Skeletal muscle satellite cell (primary cell): Measurements from ENCODE around the gene HNRNPLL.
"Not testable (repeated sequence)": the region's sequence is repeated elsewhere in the genome, so short reads cannot be mapped to it uniquely, and the experiment has no call there.

ENCODE experiments used
- H3K27me3 ChIP-seq: 2 replicates; pipeline ENCODE4 v1.7.0; 2013; ENCODE audit warnings: low read length; ENCODE audit not compliant: control insufficient read depth, insufficient read depth
- H3K36me3 ChIP-seq: 2 replicates; pipeline ENCODE4 v1.7.0; 2013; ENCODE audit warnings: mild to moderate bottlenecking, control low read depth, low read length; ENCODE audit not compliant: insufficient read depth
- H3K4me1 ChIP-seq: 2 replicates; pipeline ENCODE4 v1.7.0; 2013; ENCODE audit warnings: low read length; ENCODE audit not compliant: control insufficient read depth, insufficient read depth
- H3K4me2 ChIP-seq: 2 replicates; pipeline ENCODE4 v1.7.0; 2013; ENCODE audit warnings: mild to moderate bottlenecking, low read length
- H3K4me3 ChIP-seq: 2 replicates; pipeline ENCODE4 v1.7.0; 2013; ENCODE audit warnings: low read length
- H3K9ac ChIP-seq: 2 replicates; pipeline ENCODE4 v1.7.0; 2013; ENCODE audit warnings: mild to moderate bottlenecking, low read depth, low read length, moderate library complexity
- H3K9me3 ChIP-seq: replicated peaks from 2 replicates; pipeline ENCODE4 v1.7.0; 2013; ENCODE audit warnings: mild to moderate bottlenecking, control low read depth, low read length

HNRNPLL gene

GRCh38 chr2:38617301-38617700 is 14.6 kb upstream of the HNRNPLL start:
- Histone ChIP-seq H3K4me2 (no peak overlapping the region), H3K9me3 (no peaks in the 10 kb centered on the region), H3K27me3 (peaks cover 10% of the 10 kb centered on the region), H3K4me1 (peaks cover 27% of the 10 kb centered on the region), H3K4me3 (no peak overlapping the region), H3K36me3 (no peaks in the 10 kb centered on the region), H3K9ac (no peak overlapping the region)

DNA sequence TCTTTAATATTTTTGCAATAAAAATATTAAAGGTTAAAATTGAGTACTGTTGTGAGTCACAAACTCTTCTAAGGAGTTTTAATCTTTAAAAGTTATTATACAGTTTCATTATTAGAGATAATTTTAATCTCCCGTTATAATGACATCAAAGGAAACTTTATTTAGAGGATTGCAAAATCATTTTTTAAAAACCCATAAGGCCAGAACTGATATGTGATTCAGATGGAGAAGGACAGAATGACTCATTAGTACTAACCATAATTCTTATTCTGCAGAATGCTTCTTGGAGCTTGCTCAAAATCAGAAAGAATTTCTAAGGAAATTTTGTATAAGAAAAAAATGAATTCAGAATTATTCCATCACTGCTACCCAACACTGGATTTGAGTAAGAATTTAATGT is 12.5 kb upstream of the HNRNPLL start:
- Histone ChIP-seq H3K4me1 (peaks cover 34% of the 10 kb centered on the region), H3K9ac (no peak overlapping the region), H3K4me3 (no peak overlapping the region), H3K36me3 (no peaks in the 10 kb centered on the region), H3K27me3 (peaks cover 10% of the 10 kb centered on the region), H3K4me2 (no peak overlapping the region), H3K9me3 (no peaks in the 10 kb centered on the region)

DNA sequence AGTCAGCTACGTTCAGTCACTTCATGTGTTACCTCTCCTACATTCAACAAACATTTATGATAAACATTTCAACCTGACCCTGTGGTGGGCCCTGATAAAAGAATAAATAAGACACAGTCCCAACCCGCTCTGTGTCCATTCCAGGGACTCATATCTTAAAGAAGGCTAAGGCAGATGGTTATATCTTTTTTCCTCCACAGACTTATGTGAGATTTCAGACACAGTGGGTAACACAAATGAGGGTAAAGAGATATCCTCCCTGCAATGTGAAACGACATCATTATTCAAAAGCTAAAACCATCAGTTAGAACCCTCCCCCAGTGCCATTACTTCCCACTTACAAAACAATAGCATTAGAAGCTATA is 11.1 kb upstream of the HNRNPLL start:
- Histone ChIP-seq H3K27me3 (peaks cover 10% of the 10 kb centered on the region), H3K9ac (no peak overlapping the region), H3K4me3 (no peak overlapping the region), H3K4me1 (peaks cover 25% of the 10 kb centered on the region), H3K9me3 (no peaks in the 10 kb centered on the region), H3K4me2 (no peak overlapping the region), H3K36me3 (no peaks in the 10 kb centered on the region)

GRCh38 chr2:38613126-38613848 is 10.6 kb upstream of the HNRNPLL start:
- Histone ChIP-seq H3K9me3 (no peaks in the 10 kb centered on the region), H3K9ac (no peak overlapping the region), H3K4me1 (peaks cover 25% of the 10 kb centered on the region), H3K27me3 (peaks cover 10% of the 10 kb centered on the region), H3K36me3 (no peaks in the 10 kb centered on the region), H3K4me2 (no peak overlapping the region), H3K4me3 (no peak overlapping the region)

DNA sequence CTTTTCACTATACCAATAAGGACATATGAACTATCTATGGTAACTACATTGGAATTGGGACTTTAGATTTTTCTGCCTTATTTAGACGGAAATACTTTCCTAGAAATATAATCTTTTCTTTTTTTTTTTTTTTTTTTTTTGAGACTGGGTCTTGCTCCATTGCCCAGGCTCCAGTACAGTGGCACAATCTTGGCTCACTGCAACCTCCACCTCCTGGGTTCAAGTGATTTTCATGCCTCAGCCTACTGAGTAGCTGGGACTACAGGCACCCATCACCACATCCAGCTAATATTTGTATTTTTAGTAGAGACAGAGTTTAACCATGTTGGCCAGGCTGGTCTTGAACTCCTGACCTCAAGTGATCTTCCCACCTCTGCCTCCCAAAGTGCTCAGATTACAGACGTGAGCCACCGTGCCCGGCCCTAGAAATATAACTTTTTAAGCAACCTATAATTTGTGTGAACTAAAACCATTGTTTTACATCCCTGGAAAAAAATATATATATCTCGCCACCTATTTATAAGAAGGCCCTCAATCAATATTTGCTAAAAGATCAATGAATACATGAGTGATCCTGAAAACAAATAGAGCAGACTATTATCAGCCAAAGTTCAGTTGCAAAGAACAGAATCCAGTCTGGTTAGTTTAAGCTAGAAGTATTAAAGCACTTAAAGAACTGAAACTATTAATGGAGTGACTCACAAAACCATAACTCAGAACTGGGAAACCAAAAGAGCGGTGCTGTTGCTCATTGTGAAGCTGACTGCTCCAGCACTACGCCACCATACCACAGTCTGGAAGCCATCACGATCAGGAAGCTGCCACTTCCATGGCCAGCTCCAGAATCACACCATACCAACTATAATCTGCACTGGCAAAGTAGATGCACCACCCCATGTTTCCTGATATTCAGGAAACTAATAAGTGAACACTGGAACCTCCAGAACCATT is 8.4 kb upstream of the HNRNPLL start:
- Histone ChIP-seq H3K9me3 (no peaks in the 10 kb centered on the region), H3K27me3 (no peaks in the 10 kb centered on the region), H3K4me1 (peaks cover 31% of the 10 kb centered on the region), H3K9ac (no peak overlapping the region), H3K4me3 (no peak overlapping the region), H3K36me3 (no peaks in the 10 kb centered on the region), H3K4me2 (no peak overlapping the region)

DNA sequence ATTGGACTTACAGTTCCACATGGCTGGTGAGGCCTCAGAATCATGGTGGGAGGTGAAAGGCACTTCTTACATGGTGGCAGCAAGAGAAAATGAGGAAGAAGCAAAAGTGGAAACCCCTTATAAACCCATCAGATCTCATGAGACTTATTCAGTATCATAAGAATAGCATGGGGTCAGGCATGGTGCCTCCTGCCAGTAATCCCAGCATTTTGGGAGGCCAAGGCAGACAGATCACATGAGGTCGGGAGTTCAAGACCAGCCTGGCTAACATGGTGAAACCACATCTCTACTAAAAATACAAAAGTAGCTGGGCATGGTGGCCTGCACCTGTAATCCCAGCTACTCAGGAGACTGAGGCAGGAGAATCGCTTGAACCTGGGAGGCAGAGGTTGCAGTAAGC is 6.5 kb upstream of the HNRNPLL start:
- not testable (repeated sequence) for H3K9me3 ChIP-seq, H3K36me3 ChIP-seq, H3K27me3 ChIP-seq, H3K4me3 ChIP-seq, H3K9ac ChIP-seq, H3K4me2 ChIP-seq
- peaks cover 22% of the 10 kb centered on the region for H3K4me1 ChIP-seq

DNA sequence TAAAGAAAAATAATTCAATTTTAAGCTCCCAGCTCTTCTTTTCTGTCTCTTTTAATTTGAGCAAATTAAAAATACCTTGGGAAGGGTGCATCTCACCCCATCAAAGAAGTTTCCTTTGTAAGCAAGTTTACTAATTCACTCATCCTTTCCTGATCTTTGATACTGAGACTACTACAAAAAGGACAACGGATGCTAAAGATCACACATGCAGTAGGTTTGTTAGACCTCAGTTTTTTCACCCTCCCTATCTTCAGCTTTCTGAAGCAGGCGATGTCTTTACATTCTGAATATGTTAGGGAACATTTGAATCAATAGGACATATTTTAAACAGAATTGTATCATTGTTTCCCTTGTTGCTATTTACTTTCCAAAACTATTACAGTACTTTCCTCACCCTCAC is 6.0 kb upstream of the HNRNPLL start:
- H3K4me3 ChIP-seq: no peak overlapping the region
- no peaks in the 10 kb centered on the region for H3K9me3 ChIP-seq
- no peaks in the 10 kb centered on the region for H3K36me3 ChIP-seq
- peaks cover 22% of the 10 kb centered on the region for H3K4me1 ChIP-seq
- no peak overlapping the region for H3K4me2 ChIP-seq
- no peaks in the 10 kb centered on the region for H3K27me3 ChIP-seq
- H3K9ac ChIP-seq: no peak overlapping the region

DNA sequence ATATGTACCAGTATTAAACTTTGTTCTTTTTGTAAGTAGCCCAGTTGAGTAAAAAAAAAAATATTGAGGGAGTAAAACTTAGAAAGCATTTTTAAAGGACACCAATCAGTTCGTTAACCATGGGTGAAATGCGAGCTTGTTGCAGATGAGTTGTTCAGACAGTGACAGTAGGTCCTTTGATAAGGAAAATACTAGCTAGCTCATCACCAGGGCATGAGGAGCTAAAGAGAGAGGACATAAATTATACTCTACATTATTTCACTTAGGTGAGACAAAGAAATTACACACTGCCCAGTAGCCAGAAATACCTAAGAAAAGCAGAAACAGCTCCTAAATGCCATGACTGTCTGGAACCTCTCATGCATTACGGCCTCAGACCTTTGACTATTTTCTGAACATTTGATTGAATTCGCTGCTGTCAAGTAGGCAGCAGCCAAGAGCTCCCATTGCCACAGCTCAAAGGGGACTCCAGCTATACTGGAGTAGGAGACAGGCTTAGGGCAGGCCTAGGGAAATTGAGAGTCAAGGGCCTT is 2.6 kb upstream of the HNRNPLL start:
- H3K9me3 ChIP-seq: no peaks in the 10 kb centered on the region
- H3K36me3 ChIP-seq: no peaks in the 10 kb centered on the region
- H3K4me1 ChIP-seq: peaks cover 9% of the 10 kb centered on the region
- no peak overlapping the region for H3K4me3 ChIP-seq
- H3K4me2 ChIP-seq: no peak overlapping the region
- no peaks in the 10 kb centered on the region for H3K27me3 ChIP-seq
- H3K9ac ChIP-seq: no peak overlapping the region

DNA sequence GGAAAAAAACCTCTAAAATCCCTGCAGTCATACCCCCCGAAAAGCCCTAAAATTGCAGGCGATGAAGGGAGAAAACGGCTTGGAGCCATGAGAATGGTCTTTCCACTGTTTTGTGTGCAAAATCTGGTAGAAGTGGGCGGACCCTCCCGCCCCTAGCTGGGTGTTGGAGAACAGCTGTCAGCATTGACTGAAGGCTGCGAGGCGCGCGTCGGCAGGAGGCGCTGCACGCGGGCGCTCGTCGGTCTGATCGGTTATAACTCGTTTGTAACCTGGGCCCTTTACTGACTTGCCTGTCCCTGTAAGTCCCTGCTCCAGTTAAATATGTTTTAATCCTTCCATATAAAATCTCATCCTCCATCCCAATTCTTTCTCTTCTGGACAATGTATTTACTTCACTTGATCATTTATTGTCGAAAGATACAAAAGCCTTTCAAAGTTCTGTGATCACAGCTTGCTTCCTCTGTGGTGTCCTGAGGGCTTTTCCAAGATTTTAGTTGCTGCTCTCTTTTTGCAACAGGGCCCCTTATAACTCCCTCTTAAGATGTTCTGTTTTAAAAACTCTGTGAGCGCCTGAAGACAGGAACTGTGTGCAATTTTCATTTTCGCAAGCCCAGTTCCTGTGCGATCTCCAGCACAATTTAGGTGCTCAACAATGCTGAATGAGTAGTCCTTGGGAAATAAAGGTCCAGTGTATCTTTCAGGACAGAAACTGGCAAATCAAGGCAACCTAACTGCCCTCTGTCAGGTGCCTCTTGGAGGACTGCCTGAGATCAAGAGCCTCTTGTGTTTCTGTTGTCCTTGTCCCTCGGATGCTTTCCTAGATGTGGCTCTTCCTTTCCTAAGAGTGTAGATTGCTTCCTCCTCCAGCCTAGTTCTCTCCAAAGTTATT is 918 bp upstream of the HNRNPLL start:
- Histone ChIP-seq H3K4me1 (peaks cover 26% of the 10 kb centered on the region), H3K4me2 (peak overlapping the region; percentile 100), H3K4me3 (peak overlapping the region; percentile 94), H3K36me3 (no peaks in the 10 kb centered on the region), H3K27me3 (no peaks in the 10 kb centered on the region), H3K9ac (peak overlapping the region; percentile 97), H3K9me3 (no peaks in the 10 kb centered on the region)

- Histone ChIP-seq H3K36me3 (no peaks in the 10 kb centered on the region), H3K4me3 (peak overlapping the region; percentile 94), H3K4me1 (peaks cover 27% of the 10 kb centered on the region), H3K9ac (peak overlapping the region; percentile 97), H3K4me2 (peak overlapping the region; percentile 77), H3K9me3 (no peaks in the 10 kb centered on the region), H3K27me3 (no peaks in the 10 kb centered on the region)
Observed at GRCh38 chr2:38602136-38602731, 494 bp downstream of the HNRNPLL start.
